GM12892 (cell line): ENCODE data around the gene SEC23IP.

Experiments
- POLR2A ChIP-seq: IDR thresholded peaks from 2 replicates; pipeline ENCODE4 v1.6.1; 2011; ENCODE audit warnings: low read depth, low read length, control low read depth
- POLR2AphosphoS5 ChIP-seq: IDR thresholded peaks from 2 replicates; pipeline ENCODE4 v1.6.1; 2011; ENCODE audit warnings: low read depth, low read length, control low read depth
- TAF1 ChIP-seq: IDR thresholded peaks from 2 replicates; pipeline ENCODE4 v1.6.1; 2011; ENCODE audit warnings: low read depth, mild to moderate bottlenecking, control low read depth, low read length, borderline replicate concordance

DNA sequence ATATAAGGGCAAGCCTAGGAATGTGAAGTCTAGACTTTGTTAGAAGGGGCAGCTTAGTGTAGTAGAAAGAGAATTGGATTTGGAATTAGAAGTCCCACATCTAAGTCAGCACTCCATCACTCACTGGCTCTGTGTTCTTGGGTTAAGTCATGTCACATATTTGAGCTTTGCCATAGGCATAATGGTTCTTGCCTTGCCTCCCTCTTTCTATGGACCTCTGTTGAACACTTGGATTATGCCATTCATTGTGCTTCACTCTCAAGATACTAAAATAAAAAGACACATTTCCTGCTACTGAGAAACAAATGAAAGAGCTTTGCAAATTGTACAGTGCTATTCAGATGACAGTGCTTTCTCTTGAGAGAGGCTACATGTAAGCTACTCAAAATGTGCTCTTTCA lies 35.9 kb downstream of the SEC23IP start:
- TF ChIP-seq POLR2A (no peak), POLR2AphosphoS5 (no peak), TAF1 (no peak)
